ENCODE results near the gene ZNF532. TPM values are rescaled to one million over a fixed set of nuclear protein-coding genes. Genes with fewer than 3 reads are reported as not detected.

ZNF532 gene
- total and polyA plus RNA-seq, 4 experiments from 2014 or later, result 1.1 to 9.2 (median 7.8) TPM; not detected in 1

DNA sequence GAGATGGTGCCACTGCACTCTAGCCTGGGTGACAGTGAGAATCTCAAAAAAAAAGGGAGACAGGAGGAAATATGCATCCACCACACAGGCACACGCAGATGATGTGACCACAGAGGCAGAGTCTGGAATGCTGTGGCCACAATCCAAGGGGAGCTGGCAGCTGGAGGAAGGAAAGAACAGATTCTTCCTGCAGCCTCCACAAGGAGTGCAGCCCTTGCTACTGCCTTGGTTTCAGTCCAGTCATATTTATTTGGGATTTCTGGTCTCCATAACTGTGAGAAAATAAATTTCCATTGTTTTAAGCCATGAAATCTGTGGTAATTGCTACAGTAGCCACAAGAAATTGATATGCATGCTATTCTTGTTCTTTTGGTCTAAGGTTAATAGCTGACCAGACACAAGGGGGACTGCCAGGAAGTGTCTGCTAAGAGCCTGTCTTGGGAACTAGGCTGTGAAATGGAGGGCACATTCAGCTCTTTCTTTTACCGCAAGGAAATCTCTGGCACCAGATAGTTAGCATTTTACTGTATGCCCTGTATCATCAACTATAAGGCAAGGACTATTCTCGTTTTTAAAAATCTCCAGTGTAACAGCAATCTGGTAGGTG is 141.9 kb downstream of the ZNF532 start:
- no peak for DNase-seq
- peaks cover 2 to 6% of the 10 kb centered on the region in 2 donors for H3K27me3 Mint-ChIP-seq
- no peaks in the 10 kb centered on the region for H3K4me1 ChIP-seq (ENCODE audit: insufficient read depth, low read length)
- no peak overlapping the region for H3K4me3 Mint-ChIP-seq
- no peaks in the 10 kb centered on the region for H3K27me3 ChIP-seq (ENCODE audit: insufficient read depth, low read length)
- intact Hi-C loops (cut with micrococcal nuclease), result no loop called here
- H3K36me3 Mint-ChIP-seq, result no peaks in the 10 kb centered on the region
- no peaks in the 10 kb centered on the region for H3K9me3 Mint-ChIP-seq
- ChIA-PET POLR2A (ENCODE audit: partially characterized antibody) (no interaction called here), CTCF (ENCODE audit: partially characterized antibody) (no interaction called here)
- no peaks in the 10 kb centered on the region for H3K36me3 ChIP-seq (ENCODE audit: insufficient read depth, low read length)
- H3K27ac ChIP-seq (ENCODE audit: low read depth, low read length), result no peak overlapping the region
- H3K4me1 Mint-ChIP-seq, result no peaks in the 10 kb centered on the region
- H3K4me3 ChIP-seq (ENCODE audit: low read length in 2 of 2), result no peak overlapping the region
- no peak overlapping the region for H3K27ac Mint-ChIP-seq
- H3K9me3 ChIP-seq (ENCODE audit: control insufficient read depth in 1 of 2, low read length in 2 of 2), result no peaks in the 10 kb centered on the region

GRCh38 chr18:59008302-59008974 is 143.8 kb downstream of the ZNF532 start:
- Histone ChIP-seq H3K36me3 (ENCODE audit: insufficient read depth, low read length) (no peaks in the 10 kb centered on the region), H3K27ac (ENCODE audit: low read depth, low read length) (no peak overlapping the region), H3K4me3 (ENCODE audit: low read length in 2 of 2) (no peak overlapping the region), H3K9me3 (ENCODE audit: control insufficient read depth in 1 of 2, low read length in 2 of 2) (no peaks in the 10 kb centered on the region), H3K27me3 (ENCODE audit: insufficient read depth, low read length) (no peaks in the 10 kb centered on the region), H3K4me1 (ENCODE audit: insufficient read depth, low read length) (no peaks in the 10 kb centered on the region)
- CTCF ChIA-PET (ENCODE audit: partially characterized antibody), result no interaction called here
- DNase-seq, result no peak
- Mint-ChIP-seq H3K4me3 (no peak overlapping the region), H3K9me3 (peaks cover 0 to 2% (median 0%) of the 10 kb centered on the region in 8 donors), H3K27ac (no peak overlapping the region), H3K36me3 (no peaks in the 10 kb centered on the region), H3K27me3 (peaks cover 9 to 11% of the 10 kb centered on the region in 2 donors), H3K4me1 (no peaks in the 10 kb centered on the region)
- POLR2A ChIA-PET (ENCODE audit: partially characterized antibody), result no interaction called here
- intact Hi-C loops (cut with micrococcal nuclease), result no loop called here

- no peak for DNase-seq
- POLR2A ChIA-PET (ENCODE audit: partially characterized antibody), result no interaction called here
- Histone ChIP-seq H3K4me3 (ENCODE audit: low read length in 2 of 2) (no peak overlapping the region), H3K36me3 (ENCODE audit: insufficient read depth, low read length) (no peaks in the 10 kb centered on the region), H3K9me3 (ENCODE audit: control insufficient read depth in 1 of 2, low read length in 2 of 2) (no peaks in the 10 kb centered on the region), H3K27me3 (ENCODE audit: insufficient read depth, low read length) (no peaks in the 10 kb centered on the region), H3K27ac (ENCODE audit: low read depth, low read length) (no peak overlapping the region), H3K4me1 (ENCODE audit: insufficient read depth, low read length) (no peaks in the 10 kb centered on the region)
- intact Hi-C loops (cut with micrococcal nuclease), result no loop called here
- peaks cover 12 to 15% of the 10 kb centered on the region in 2 donors for H3K27me3 Mint-ChIP-seq
- no peaks in the 10 kb centered on the region for H3K36me3 Mint-ChIP-seq
- H3K4me1 Mint-ChIP-seq, result no peaks in the 10 kb centered on the region
- H3K4me3 Mint-ChIP-seq, result no peak overlapping the region
- H3K9me3 Mint-ChIP-seq, result peaks cover 0 to 5% (median under 1%) of the 10 kb centered on the region in 8 donors
- no peak overlapping the region for H3K27ac Mint-ChIP-seq
- CTCF ChIA-PET (ENCODE audit: partially characterized antibody), result no interaction called here
Measured at GRCh38 chr18:59009846-59010245, 145.2 kb downstream of the ZNF532 start.

DNA sequence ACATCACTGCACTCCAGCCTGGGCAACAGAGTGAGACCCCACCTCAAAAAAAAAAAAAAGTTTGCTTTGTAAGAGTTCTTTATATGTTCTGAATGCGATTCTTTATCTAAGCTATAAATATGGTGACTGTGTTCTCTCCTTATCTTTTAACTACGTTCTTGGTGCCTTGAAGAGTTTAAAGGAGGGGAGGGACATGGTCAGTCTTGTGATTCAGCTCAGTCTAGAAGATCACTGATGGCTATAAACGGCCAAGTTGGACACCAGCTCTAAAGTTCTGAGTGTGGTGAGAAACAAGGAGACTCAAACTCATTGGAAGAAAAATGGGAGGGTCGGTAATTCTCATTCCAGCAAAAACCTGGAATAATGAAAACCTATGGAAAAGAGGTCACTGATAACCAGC is 146.6 kb downstream of the ZNF532 start:
- no peaks in the 10 kb centered on the region for H3K9me3 ChIP-seq (ENCODE audit: control insufficient read depth in 1 of 2, low read length in 2 of 2)
- H3K4me3 Mint-ChIP-seq, result no peak overlapping the region
- peaks cover 0 to 5% (median under 1%) of the 10 kb centered on the region in 8 donors for H3K9me3 Mint-ChIP-seq
- ChIA-PET CTCF (ENCODE audit: partially characterized antibody) (no interaction called here), POLR2A (ENCODE audit: partially characterized antibody) (no interaction called here)
- no peak overlapping the region for H3K4me3 ChIP-seq (ENCODE audit: low read length in 2 of 2)
- intact Hi-C loops (cut with micrococcal nuclease), result no loop called here
- H3K4me1 Mint-ChIP-seq, result no peaks in the 10 kb centered on the region
- H3K36me3 ChIP-seq (ENCODE audit: insufficient read depth, low read length), result no peaks in the 10 kb centered on the region
- H3K27me3 ChIP-seq (ENCODE audit: insufficient read depth, low read length), result no peaks in the 10 kb centered on the region
- no peak for DNase-seq
- no peak overlapping the region for H3K27ac Mint-ChIP-seq
- peaks cover 12 to 15% of the 10 kb centered on the region in 2 donors for H3K27me3 Mint-ChIP-seq
- no peak overlapping the region for H3K27ac ChIP-seq (ENCODE audit: low read depth, low read length)
- H3K36me3 Mint-ChIP-seq, result no peaks in the 10 kb centered on the region
- H3K4me1 ChIP-seq (ENCODE audit: insufficient read depth, low read length), result no peaks in the 10 kb centered on the region

DNA sequence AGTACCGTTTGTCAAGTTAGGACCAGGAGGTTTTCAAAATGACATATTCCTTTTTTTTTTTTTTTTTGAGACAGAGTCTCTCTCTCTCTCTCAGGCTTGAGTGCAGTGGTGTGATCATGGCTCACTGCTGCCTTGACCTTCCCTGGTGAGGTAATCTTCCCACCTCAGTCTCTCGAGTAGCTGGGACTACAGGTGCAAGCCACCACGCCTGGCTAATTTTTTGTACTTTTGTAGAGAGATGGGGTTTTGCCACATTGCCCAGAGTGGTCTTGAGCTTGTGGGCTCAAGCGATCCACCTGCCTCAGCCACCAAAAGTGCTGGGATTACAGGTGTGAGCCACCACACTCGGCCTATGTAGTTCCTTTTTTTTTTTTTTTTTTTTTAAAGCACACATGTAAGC is 147.1 kb downstream of the ZNF532 start:
- POLR2A ChIA-PET (ENCODE audit: partially characterized antibody), result no interaction called here
- no peaks in the 10 kb centered on the region for H3K4me1 ChIP-seq (ENCODE audit: insufficient read depth, low read length)
- CTCF ChIA-PET (ENCODE audit: partially characterized antibody), result no interaction called here
- Mint-ChIP-seq H3K27me3 (peaks cover 12 to 15% of the 10 kb centered on the region in 2 donors), H3K4me1 (no peaks in the 10 kb centered on the region), H3K27ac (no peak overlapping the region), H3K4me3 (no peak overlapping the region), H3K9me3 (peaks cover 0 to 5% (median under 1%) of the 10 kb centered on the region in 8 donors), H3K36me3 (no peaks in the 10 kb centered on the region)
- H3K27ac ChIP-seq (ENCODE audit: low read depth, low read length), result no peak overlapping the region
- H3K36me3 ChIP-seq (ENCODE audit: insufficient read depth, low read length), result no peaks in the 10 kb centered on the region
- intact Hi-C loops (cut with micrococcal nuclease), result no loop called here
- H3K27me3 ChIP-seq (ENCODE audit: insufficient read depth, low read length), result no peaks in the 10 kb centered on the region
- no peaks in the 10 kb centered on the region for H3K9me3 ChIP-seq (ENCODE audit: control insufficient read depth in 1 of 2, low read length in 2 of 2)
- no peak overlapping the region for H3K4me3 ChIP-seq (ENCODE audit: low read length in 2 of 2)
- DNase-seq, result no peak

DNA sequence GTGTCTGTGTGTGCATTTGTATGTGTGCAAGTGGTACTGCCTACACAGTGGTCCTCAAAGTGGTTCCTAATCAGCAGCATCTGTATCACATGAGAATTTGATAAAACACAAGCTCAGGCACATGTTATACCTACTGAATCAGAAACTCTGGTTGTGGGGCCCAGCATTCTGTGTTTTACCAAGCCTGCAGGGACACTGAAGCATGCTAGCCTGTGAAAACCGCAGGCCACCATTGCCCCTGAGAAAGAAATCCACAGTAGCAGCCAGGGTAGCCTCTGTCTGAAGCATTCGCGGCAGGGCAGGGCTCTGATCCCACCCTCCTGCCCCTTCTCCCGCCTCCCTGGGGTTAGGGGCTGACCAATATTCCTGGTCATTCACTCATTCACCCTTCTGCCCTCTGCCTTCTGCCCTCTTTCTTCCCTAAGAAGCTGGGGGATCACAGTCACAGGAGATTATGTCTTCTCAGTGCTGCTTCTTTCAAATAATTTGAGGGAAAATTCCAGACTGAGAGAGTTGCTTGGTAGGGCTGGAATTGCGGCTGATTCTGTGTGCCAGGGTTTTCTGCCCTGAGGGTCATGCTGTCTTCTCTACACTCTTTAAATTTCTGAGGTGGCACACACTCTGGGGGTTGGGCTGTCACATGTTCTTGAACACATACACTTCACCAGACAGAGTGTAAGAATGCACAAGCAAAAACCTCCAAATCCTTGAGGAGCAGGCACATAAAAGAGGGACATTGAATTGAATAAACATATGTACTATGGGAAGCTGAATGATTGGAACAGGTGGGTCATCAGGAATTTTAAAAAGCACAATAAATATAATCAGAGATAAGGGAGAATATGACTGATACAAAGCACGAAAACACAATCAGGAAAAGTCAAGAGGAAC is 148.4 kb downstream of the ZNF532 start:
- Histone ChIP-seq H3K9me3 (ENCODE audit: control insufficient read depth in 1 of 2, low read length in 2 of 2) (no peaks in the 10 kb centered on the region), H3K36me3 (ENCODE audit: insufficient read depth, low read length) (no peaks in the 10 kb centered on the region), H3K27me3 (ENCODE audit: insufficient read depth, low read length) (no peaks in the 10 kb centered on the region), H3K4me3 (ENCODE audit: low read length in 2 of 2) (no peak overlapping the region), H3K27ac (ENCODE audit: low read depth, low read length) (no peak overlapping the region), H3K4me1 (ENCODE audit: insufficient read depth, low read length) (no peaks in the 10 kb centered on the region)
- intact Hi-C loops (cut with micrococcal nuclease), result no loop called here
- H3K27me3 Mint-ChIP-seq, result peaks cover 12 to 21% of the 10 kb centered on the region in 2 donors
- no peak overlapping the region for H3K4me3 Mint-ChIP-seq
- H3K27ac Mint-ChIP-seq, result no peak overlapping the region
- no peak for DNase-seq
- ChIA-PET CTCF (ENCODE audit: partially characterized antibody) (no interaction called here), POLR2A (ENCODE audit: partially characterized antibody) (no interaction called here)
- no peaks in the 10 kb centered on the region for H3K4me1 Mint-ChIP-seq
- no peaks in the 10 kb centered on the region for H3K36me3 Mint-ChIP-seq
- peaks cover 0 to 11% (median 5%) of the 10 kb centered on the region in 8 donors for H3K9me3 Mint-ChIP-seq

GRCh38 chr18:59013744-59014143 is 149.1 kb downstream of the ZNF532 start:
- H3K27me3 ChIP-seq (ENCODE audit: insufficient read depth, low read length), result no peaks in the 10 kb centered on the region
- Mint-ChIP-seq H3K36me3 (no peaks in the 10 kb centered on the region), H3K4me1 (no peaks in the 10 kb centered on the region), H3K4me3 (no peak overlapping the region), H3K27ac (no peak overlapping the region), H3K9me3 (peaks cover 0 to 11% (median 5%) of the 10 kb centered on the region in 8 donors), H3K27me3 (peaks cover 15 to 25% of the 10 kb centered on the region in 2 donors)
- CTCF ChIA-PET (ENCODE audit: partially characterized antibody), result no interaction called here
- no peak overlapping the region for H3K4me3 ChIP-seq (ENCODE audit: low read length in 2 of 2)
- no peak for DNase-seq
- H3K9me3 ChIP-seq (ENCODE audit: control insufficient read depth in 1 of 2, low read length in 2 of 2), result no peaks in the 10 kb centered on the region
- intact Hi-C loops (cut with micrococcal nuclease), result no loop called here
- H3K27ac ChIP-seq (ENCODE audit: low read depth, low read length), result no peak overlapping the region
- H3K4me1 ChIP-seq (ENCODE audit: insufficient read depth, low read length), result no peaks in the 10 kb centered on the region
- H3K36me3 ChIP-seq (ENCODE audit: insufficient read depth, low read length), result no peaks in the 10 kb centered on the region
- POLR2A ChIA-PET (ENCODE audit: partially characterized antibody), result no interaction called here

All from CD4-positive, alpha-beta memory T cell (primary cell).